ENCODE measurements around the gene NCOA4.
"Not testable (repeated sequence)": the region's sequence is repeated elsewhere in the genome, so short reads cannot be mapped to it uniquely, and the experiment has no call there.

Gene NCOA4

GRCh38 chr10:46022978-46023702 lies 7.3 kb downstream of the NCOA4 start:
- in situ Hi-C loops (cut with MboI; ENCODE audit: low sequenced_read_pairs) = no loop called here

- in situ Hi-C loops (cut with MboI; ENCODE audit: low sequenced_read_pairs) = no loop called here
Measured at GRCh38 chr10:46020344-46020657, 10.1 kb downstream of the NCOA4 start.

GRCh38 chr10:46019569-46020343 lies 10.7 kb downstream of the NCOA4 start:
- in situ Hi-C loops (cut with MboI; ENCODE audit: low sequenced_read_pairs) = no loop called here

GRCh38 chr10:46019177-46019528 lies 11.3 kb downstream of the NCOA4 start:
- in situ Hi-C loops (cut with MboI; ENCODE audit: low sequenced_read_pairs) = no loop called here

GRCh38 chr10:46018453-46019176 lies 11.8 kb downstream of the NCOA4 start:
- in situ Hi-C loops (cut with MboI; ENCODE audit: low sequenced_read_pairs) = no loop called here

- in situ Hi-C loops (cut with MboI; ENCODE audit: low sequenced_read_pairs) = no loop called here
Measured at GRCh38 chr10:46017733-46018132, 12.7 kb downstream of the NCOA4 start.

- in situ Hi-C loops (cut with MboI; ENCODE audit: low sequenced_read_pairs) = no loop called here
Measured at GRCh38 chr10:46016811-46017210, 13.6 kb downstream of the NCOA4 start.

- in situ Hi-C loops (cut with MboI; ENCODE audit: low sequenced_read_pairs) = no loop called here
Measured at GRCh38 chr10:46016190-46016589, 14.2 kb downstream of the NCOA4 start.

- in situ Hi-C loops (cut with MboI; ENCODE audit: low sequenced_read_pairs) = no loop called here
Measured at GRCh38 chr10:46014683-46015405, 15.6 kb downstream of the NCOA4 start.

- in situ Hi-C loops (cut with MboI; ENCODE audit: low sequenced_read_pairs) = no loop called here
Measured at GRCh38 chr10:46014206-46014605, 16.2 kb downstream of the NCOA4 start.

- in situ Hi-C loops (cut with MboI; ENCODE audit: low sequenced_read_pairs) = no loop called here
Measured at GRCh38 chr10:46012746-46013145, 17.7 kb downstream of the NCOA4 start.

GRCh38 chr10:46006219-46006618 lies 24.2 kb downstream of the NCOA4 start:
- in situ Hi-C loops (cut with MboI; ENCODE audit: low sequenced_read_pairs) = no loop called here

- in situ Hi-C loops (cut with MboI; ENCODE audit: low sequenced_read_pairs) = no loop called here
Measured at GRCh38 chr10:46005383-46005782, 25.0 kb downstream of the NCOA4 start.

GRCh38 chr10:46004963-46005362 lies 25.5 kb downstream of the NCOA4 start:
- in situ Hi-C loops (cut with MboI; ENCODE audit: low sequenced_read_pairs) = no loop called here

- in situ Hi-C loops (cut with MboI; ENCODE audit: low sequenced_read_pairs) = no loop called here
Measured at GRCh38 chr10:46002916-46003693, 27.3 kb downstream of the NCOA4 start.

GRCh38 chr10:46002189-46002687 lies 28.2 kb downstream of the NCOA4 start:
- in situ Hi-C loops (cut with MboI; ENCODE audit: low sequenced_read_pairs) = not testable (repeated sequence)

- in situ Hi-C loops (cut with MboI; ENCODE audit: low sequenced_read_pairs) = no loop called here
Measured at GRCh38 chr10:46001187-46001756, 29.2 kb downstream of the NCOA4 start.

GRCh38 chr10:46000538-46000937 lies 29.9 kb downstream of the NCOA4 start:
- in situ Hi-C loops (cut with MboI; ENCODE audit: low sequenced_read_pairs) = no loop called here

GRCh38 chr10:45999955-46000354 lies 30.5 kb downstream of the NCOA4 start:
- in situ Hi-C loops (cut with MboI; ENCODE audit: low sequenced_read_pairs) = not testable (repeated sequence)
